ENCODE data around the gene LRP2.
"Not testable (repeated sequence)": the region's sequence is repeated elsewhere in the genome, so short reads cannot be mapped to it uniquely, and the experiment has no call there.

The LRP2 gene

DNA sequence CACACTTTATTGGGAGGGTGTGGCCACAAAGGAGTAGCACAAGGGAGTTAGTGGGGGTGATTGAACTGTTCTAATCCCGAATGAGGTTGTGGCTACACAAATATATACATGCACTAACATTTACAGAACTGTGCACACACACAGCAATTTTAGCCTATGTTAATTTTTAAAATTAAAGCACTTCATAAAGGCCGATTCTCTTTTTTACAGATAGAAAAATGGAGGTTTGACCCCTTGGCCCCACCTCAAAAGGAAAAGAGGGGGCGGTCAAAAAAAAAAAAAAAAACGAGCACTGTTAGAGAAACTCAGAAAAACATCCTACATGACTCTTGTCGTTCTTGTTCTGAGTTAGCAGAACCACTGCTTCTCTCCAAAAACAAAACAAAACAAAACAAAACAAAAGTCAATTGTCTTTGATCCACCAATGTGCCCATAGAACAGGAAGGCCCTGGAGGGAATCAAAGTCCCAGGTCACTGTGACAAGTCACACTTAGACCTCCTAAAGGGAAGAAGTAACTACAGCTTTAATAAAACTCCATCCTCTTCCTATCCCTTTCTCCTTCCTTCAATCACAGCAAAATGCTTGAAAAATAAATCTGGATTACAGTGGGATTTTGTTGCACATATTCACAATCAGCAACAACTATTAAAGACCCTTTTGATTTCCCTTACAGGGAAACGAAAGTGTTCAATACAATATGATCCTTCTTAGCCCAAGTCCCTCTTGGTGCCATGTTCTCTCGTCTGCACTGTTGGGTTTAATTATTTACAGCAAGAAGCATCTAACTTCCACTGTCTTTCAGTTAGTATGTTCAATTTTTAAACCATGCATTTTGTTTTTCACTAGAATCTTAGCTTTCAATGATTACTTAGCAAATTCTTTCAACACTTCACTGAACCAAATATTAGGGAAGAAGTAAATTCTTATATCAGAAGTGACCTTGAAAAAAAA, 16.6 kb downstream of the LRP2 start:
- no peak for DNase-seq

DNA sequence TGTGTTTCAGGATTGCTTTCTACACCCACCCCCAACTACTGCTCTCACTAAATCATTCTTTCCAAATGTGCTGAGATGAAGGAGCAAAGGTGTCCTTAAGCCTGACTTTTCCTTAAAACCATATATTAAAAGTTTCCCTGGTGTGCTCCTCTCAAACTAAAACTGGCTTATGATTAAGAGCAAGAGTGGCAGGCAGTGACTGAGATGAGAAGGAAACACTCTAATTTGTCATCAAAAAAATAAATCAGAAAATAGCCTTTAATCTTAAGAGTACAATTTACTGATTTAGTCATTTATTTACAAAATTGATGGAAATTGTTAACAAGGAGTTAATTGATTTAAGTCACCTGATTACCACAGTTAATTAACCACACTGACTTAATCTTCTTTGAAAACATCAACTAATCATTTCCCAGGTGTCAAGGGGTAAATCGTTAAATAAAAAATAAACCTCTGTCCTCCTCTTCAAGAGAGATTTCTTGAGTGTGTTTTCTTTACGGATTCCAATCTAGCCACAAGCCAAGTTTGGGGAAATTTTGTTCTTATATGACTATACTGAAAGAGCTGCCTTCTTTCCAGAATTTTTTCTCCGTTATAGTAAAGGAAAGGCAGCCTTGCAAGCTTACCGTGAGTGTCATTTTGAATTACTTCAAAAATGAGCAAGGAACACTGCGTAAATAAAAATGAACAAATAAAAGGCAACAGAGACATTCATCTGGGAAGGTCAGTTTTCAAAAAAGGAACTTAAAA, 17.4 kb downstream of the LRP2 start:
- no peak for DNase-seq

DNA sequence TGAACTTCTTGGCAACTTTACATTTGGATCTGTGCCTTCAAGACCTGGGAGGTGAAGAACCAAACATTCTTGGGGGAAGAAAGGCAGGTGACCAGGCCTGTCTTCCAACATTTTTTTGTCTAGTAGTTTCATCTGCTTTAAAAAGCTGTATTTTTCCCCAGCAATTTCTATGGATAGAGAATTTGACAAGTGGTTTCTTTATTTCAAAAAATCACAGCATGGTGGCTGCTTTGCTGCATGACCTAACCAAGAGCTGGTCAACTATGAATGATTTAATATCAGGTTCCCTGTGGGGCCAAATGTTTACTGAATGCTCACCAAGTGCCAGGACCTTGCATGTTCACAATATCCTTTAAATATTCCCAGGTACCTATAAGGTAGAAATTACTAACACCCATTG, 19.1 kb downstream of the LRP2 start:
- no peak for DNase-seq

DNA sequence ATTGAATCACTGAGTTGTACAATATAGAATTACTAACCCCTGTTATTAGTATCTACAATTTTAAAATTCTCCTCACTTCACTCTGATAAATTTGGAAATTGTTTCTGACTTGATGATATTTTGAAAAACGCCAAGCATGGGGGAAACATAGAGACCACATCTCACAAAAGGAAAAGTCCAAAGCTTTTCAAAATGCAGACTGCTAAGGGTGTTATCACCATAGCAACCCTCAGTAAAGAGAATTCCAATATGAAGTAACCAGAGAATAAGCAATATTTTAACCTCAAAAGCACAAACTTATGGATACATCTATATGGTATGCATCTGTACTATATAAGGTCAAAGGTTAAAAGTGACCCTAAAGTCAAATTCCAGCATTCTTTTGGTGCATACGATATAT, 22.7 kb downstream of the LRP2 start:
- no peak for DNase-seq

DNA sequence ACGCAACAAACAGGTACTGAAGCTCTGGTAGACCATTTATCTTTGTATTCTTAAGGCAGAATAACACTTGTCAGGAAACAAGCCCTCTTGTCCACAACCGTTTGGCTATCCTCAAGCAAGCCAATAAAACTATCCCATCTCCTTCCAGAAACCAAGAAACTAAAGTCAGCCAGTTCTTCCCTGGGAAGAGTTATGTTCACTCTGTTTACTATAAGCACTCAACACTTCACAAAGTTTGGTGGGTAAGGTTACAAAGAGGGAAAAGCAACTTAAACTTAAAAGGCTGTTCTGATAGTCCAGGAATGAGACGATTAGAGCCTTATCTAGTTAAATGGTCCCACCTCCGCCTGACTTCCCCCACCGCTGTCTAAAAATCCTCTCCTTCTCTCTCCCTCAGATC, 25.6 kb downstream of the LRP2 start:
- DNase-seq: no peak

DNA sequence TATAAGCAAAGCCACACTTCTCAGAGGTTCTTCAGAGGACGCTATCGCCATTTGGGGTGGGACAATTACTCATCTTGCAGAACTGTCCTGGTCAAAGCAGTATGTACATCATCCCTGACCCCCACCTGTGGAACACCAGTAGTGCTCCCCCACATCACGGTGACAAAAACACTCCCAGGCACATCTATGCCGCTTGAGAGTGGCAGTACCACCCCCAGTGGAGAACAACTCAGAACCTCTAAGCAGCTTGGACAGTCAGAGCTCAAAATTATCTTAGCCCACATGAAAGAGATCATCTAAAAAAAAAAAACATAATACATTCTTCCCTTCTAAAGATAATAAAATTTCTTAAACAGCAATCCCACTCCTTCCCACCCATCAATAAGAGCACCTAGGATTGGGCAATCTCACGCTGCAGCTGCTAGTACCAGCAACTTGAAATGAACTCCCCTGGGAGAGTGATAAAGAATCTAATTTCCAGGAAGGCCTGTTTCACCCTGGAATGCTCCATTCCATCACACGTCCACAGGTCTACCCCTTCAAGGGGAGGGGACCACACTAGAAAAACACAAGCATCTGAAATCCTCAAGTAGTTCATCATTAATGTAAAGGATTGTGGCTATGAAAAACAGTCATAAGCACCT, 31.7 kb downstream of the LRP2 start:
- DNase-seq: no peak

DNA sequence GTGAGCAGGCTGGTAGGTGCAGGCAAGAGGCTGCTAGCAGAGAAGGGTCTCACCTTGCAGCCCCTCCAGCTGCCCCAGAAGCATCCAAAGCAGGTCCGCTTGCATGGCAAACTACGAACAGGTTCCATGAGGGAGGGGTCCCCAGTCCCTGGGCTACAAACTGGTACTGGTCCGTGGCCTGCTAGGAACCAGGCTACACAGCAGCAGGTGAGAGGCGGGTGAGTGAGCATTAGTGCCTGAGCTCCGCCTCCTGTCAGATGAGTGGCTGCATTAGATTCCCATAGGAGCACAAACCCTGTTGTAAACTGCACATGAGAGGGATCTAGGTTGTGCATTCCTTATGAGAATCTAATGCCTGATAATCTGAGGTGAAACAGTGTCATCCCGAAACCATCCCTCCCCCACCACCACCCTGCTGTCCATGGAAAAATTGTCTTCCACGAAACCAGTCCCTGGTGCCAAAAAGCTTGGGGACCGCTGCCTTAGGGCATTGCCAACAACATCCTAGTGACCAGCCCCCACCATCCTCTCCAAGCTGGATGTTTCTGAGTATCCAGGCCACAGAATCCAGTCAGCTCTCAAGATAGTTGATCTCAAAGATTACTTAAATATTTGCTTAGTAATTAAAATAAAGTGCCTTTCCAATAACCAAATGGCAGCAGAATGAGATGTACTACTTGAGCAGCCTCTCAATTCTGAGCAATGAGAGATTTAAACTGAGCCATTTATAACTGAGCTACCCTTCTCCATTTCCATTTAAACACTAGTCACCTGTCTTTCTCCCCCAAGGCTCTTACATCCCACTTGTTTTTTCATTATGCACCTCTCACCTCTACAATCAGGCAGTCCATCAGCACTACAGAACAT, 32.4 kb downstream of the LRP2 start:
- no peak for DNase-seq

DNA sequence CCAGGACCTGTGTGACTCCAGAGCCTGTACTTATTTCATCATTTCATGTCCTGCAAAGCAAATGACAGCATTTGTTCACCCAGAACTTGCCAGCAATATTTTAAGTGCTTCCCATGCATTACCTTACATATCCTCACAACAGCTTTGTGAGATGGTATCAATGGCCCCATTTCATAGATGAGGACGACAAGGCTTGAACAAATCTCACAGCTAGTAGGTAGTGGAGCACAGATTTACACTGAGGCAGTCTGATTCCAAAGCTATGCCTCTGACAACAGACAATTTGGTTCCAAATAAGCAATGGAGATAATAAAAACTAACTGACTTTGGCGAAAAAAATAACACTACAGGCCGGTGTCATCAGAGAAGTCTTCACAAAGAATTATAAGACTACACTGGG, 33.5 kb downstream of the LRP2 start:
- no peak for DNase-seq

DNA sequence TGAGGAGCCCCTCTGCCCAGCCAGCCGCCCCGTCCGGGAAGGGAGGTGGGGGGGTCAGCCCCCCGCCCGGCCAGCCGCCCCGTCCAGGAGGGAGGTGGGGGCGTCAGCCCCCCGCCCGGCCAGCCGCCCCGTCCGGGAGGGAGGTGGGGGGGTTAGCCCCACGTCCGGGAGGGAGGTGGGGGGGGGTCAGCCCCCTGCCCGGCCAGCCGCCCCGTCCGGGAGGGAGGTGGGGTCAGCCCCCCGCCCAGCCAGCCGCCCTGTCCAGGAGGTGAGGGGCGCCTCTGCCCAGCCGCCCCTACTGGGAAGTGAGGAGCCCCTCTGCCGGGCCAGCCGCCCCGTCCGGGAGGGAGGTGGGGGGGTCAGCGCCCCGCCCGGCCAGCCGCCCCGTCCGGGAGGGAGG, 34.5 kb downstream of the LRP2 start:
- not testable (repeated sequence) for DNase-seq

DNA sequence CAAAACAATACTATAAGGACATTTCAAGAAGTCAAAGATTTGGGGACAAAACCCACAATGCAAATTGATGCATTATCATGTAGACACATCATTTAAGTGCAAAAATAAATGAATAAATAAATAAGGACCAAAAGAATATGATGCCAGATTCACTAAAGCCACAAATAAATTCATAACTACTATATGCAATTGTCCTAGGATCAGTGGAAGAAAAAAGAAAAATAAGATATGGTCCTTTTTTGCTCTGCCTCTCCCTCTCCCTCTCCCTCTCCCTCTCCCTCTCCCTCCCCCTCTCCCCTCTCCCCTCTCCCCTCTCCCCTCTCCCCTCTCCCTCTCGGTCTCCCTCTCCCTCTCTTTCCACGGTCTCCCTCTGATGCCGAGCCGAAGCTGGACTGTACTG, 36.4 kb downstream of the LRP2 start:
- not testable (repeated sequence) for DNase-seq

DNA sequence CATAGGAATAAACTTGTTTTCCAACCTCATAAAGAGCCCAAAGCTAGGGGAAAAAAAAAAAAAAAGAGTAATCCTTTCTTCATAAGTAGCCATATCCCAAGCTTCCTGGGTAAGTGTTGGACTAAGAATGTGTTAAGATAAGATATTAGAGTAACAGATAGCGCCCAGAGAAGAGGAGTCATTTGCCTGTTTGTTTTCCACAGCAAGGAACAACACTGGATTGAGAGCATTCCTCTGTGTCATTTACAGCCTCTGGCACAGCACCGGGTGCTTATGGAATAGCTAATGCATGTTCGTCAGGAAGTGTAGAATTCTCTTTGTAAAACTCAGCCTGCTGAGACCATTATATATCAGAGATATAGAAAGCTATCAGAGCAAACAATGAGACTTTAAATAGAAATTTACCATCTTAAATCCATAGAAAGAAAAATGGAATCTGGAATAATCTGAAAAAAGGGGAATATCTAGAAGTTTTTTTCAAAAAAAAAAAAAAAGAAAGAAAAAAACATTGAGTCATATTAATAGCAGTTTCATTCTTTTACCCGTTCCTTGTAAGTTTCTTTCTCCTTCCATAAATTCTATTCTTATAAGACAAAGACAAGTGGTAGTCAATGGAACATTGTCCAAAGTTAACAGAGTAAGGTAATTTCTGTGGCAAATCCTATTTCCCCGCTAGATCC, 37.6 kb downstream of the LRP2 start:
- no peak for DNase-seq

DNA sequence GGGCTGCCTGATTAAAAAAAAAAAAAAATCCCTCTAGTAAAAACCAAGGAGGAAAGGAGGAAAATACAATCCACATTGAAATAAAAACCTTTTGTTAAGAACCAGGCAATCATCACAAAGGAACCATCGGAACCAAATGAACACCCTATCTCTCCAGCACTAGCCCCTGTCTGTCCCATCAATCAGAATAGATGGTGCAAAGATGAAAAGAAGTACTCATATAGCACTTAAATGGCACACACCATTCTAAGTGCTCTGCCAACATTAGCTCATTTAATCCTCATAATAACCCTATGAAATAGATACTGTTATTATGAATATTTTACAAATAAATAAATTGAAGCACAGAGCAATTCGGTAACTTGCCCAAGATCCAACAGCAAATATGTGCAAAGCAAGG, 38.5 kb downstream of the LRP2 start:
- no peak for DNase-seq

DNA sequence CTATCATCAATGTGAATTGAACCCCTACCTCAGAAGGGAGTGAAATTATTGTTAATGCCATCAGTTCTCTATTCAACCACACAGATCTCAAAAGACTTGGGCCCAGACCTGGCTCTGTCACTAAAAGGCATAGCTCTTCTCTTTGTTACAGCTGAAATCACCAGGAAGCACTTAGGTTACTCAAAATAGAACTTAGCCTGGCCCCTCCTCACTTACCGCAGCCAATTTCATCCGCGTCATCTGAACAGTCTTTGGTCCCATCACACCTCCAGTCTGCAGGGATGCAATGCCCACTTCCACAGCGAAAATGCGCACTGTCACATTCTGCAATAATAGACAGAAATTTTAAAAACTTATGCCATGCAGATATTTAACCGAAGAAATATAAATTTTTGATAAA, 41.8 kb downstream of the LRP2 start:
- DNase-seq: no peak

DNA sequence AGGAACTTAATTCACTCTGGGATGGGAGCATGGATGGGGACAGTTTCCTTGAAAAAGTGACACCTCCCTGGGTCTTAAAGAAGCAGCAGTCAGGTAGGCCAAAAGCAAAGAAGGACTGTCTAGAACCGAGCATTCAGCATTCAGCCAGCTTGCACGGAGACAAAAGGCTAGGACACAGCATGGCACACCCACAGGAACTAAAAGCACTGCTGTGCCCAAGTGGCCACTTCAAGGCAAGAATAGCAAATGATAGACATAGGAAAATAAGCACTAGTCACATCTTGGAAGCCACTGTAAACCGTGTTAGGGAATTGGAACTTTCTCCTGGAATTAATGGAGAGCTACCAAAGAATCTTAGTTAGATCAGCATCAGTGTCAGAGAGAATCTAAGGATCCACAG, 47.0 kb downstream of the LRP2 start:
- DNase-seq: no peak

DNA sequence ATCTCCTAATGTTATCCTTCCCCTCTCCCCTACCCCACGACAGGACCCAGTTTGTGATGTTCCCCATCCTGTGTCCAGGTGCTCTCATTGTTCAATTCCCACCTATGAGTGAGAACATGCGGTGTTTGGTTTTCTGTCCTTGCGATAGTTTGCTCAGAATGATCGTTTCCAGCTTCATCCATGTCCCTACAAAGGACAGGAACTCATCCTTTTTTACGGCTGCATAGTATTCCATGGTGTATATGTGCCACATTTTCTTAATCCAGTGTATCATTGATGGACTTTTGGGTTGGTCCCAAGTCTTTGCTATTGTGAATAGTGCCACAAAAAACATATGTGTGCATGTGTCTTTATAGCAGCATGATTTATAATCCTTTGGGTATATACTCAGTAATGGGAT, 54.0 kb downstream of the LRP2 start:
- not testable (repeated sequence) for DNase-seq

DNA sequence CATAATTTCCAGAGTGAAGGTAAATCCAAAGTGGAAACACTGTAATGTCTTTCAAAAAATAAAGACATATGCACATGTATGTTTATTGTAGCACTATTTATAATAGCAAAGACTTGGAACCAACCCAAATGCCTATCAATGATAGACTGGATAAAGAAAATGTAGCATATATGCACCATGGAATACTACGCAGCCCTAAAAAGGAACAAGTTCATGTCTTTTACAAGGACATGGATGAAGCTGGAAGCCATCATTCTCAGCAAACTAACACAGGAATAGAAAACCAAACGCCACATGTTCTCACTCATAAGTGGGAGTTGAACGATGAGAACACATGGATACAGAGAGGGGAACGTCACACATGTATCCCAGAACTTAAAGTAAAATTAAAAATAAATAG, 57.6 kb downstream of the LRP2 start:
- not testable (repeated sequence) for DNase-seq

DNA sequence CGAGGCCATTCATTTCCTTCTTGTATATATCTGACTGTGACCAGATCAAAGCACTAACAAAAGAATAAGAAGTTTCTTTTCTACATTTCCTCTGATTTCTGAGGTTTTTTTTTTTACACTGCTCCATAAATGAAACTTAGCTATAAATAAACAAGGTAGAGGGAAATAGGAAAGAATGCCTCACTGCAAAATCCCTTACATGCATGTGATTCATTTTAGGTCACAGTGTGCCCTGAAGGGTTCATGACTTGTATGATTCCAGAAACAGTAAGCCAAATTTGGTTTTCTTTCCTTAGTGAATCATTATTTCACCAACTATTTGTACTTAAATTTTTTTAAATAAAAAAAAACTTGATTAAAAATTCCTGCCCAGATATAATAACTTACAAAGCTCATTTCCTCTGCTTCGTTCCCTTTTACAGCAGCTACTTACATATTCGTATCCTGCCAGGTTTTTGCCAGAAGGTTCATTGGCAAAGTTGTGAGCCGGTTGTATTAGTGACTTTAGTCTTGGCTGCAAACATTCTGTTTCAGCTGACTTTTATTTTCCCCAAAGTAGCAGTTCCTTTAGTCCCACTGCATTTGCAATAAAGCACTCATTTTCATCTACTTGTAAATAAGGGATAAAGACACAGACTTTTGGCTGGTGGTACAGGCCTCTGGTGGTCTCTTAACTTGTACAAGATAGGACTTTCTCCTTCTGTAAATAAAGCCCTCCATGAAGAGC, 58.6 kb downstream of the LRP2 start:
- no peak for DNase-seq

DNA sequence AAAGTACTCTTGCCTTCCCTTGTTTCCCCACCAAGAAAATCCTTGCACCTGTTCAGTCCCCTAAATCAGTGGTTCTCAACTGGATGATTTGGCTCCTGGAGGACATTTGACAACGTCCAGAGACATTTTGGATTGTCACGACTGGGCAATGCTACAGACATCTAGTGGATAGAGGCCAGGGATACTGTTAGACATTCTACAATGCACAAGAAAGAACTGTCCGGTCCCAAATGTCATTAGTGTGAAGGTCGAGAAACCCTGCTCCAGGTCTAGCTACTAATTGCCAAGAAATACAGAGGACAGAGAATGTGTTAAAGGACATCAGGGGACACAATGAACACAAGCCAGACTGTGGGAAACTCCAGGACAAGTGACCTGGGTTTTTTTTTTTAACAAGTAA, 60.0 kb downstream of the LRP2 start:
- no peak for DNase-seq

DNA sequence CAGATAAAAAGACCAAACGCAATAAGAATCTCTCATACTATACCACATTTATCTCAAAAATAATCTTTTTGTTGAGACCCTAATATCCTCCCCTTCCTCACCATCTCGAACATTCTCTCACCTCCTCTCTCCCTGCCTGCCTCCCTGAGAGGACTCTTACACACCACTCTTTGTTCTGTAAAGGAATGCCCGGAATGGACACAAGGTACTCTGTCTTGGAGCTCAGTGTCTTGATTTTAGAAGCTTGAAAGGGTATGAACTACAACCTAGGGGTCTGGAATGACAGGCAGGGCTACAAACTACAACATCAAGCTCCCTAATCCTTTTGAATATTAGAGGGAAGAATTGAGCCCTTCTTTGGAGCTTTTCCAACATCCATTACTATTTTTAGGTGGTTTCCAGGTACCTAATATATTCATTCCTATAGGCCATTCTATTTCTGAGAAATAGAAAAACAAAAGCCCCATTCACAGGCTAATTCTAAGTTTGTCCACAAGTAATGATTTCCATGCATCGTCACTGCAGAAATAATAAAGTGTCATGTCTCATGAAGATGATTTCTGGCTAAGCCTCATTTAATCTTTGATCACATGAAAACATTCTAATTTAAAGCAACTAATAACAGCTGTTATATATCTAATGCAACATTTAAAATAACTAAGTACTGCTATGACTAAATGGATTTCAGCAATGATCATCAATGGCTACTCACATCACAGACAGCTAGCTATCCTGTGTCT, 60.6 kb downstream of the LRP2 start:
- DNase-seq: no peak

DNA sequence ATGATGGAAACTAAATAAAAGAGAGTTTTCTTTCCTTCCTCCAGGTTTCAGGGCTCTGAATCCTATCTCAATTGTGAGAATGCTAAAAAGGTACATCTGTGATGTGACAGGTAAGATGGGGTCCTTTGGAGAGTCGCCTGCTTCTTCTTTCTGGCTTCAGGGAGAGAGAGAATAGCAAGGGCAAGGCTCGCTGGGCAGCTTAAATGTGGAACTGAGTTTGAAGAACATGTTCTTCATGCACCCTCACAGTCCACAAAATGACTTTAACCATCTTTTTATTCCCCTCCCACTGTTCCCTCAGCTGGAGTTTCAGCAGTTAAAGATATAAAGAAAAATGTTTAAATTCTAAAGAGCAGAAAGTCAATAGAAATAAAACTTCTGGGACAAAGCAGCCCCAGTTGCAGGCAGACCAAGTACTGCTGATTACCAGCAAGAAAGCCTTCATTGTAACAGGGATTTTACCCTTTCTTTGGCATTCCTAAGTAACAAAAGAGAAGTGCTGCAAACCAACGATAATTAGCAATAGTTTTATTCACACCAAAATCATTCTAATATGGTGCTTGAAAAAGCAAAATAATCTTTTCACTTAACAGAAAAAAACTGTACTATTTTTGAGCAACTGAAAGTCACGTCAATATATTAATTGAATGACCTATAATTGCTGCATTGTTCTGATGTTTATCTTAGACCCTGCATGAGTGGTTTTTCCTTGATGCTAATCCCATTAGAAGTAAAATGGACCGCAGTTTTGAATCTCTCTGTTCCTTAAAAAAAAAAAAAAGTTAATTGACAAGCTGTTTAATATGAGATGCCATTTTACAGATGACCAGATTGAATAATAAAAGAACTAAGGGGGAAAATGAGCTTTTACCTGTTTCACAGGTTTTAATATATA, 61.5 kb downstream of the LRP2 start:
- no peak for DNase-seq
